Keratinocyte (primary cell): Measurements from ENCODE around the gene PARD3.

Source experiments
- EZH2 ChIP-seq: IDR thresholded peaks from one replicate; pipeline ENCODE4 v1.6.1; 2012; ENCODE audit warnings: inconsistent platforms, mild to moderate bottlenecking, low read length, moderate library complexity
- TF ChIP-seq, protein P1 (sequence below), 3 experiments: IDR thresholded peaks in 1 of 3; conservative IDR thresholded peaks in 1 of 3; optimal IDR thresholded peaks in 1 of 3; 2 replicates in 2 of 3; 3 replicates in 1 of 3; pipeline versions ENCODE3 to v1.5.1; 2011; ENCODE audit warnings: low read length in 3 of 3, mild to moderate bottlenecking in 3 of 3, moderate library complexity in 2 of 3, control low read depth in 1 of 3, inconsistent platforms in 1 of 3; ENCODE audit not compliant: insufficient read depth in 2 of 3; ENCODE audit errors: extremely low read depth in 1 of 3

- no peak for TF ChIP-seq EZH2
- TF ChIP-seq, protein P1, sequence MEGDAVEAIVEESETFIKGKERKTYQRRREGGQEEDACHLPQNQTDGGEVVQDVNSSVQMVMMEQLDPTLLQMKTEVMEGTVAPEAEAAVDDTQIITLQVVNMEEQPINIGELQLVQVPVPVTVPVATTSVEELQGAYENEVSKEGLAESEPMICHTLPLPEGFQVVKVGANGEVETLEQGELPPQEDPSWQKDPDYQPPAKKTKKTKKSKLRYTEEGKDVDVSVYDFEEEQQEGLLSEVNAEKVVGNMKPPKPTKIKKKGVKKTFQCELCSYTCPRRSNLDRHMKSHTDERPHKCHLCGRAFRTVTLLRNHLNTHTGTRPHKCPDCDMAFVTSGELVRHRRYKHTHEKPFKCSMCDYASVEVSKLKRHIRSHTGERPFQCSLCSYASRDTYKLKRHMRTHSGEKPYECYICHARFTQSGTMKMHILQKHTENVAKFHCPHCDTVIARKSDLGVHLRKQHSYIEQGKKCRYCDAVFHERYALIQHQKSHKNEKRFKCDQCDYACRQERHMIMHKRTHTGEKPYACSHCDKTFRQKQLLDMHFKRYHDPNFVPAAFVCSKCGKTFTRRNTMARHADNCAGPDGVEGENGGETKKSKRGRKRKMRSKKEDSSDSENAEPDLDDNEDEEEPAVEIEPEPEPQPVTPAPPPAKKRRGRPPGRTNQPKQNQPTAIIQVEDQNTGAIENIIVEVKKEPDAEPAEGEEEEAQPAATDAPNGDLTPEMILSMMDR (optimal IDR thresholded peaks at IDR 0.05 in 1 of 3, IDR thresholded peaks at IDR 0.05 in 1 of 3, conservative IDR thresholded peaks at IDR 0.05 in 1 of 3; ENCODE audit: extremely low read depth in 1 of 3, insufficient read depth in 2 of 3, low read length in 3 of 3), result no peak
These were observed 473.6 kb downstream of the PARD3 start for GRCh38 chr10:34341473-34341872.
